ENCODE results near the gene CD200. TPM values are rescaled to one million over a fixed set of nuclear protein-coding genes. Genes with fewer than 3 reads are reported as not detected.

CD200 gene
- total and polyA plus RNA-seq, 2 of the 4 experiments (the other 2 are of a cell fraction) = 1.1 to 1.7 TPM

- Histone ChIP-seq H4K20me1 (ENCODE audit: insufficient read depth, low read length) (no peaks in the 10 kb centered on the region), H3K36me3 (ENCODE audit: control insufficient read depth, insufficient read depth, low read length) (no peaks in the 10 kb centered on the region), H2AFZ (replicated peaks; ENCODE audit: low read length, poor library complexity) (no peak overlapping the region), H3K79me1 (ENCODE audit: low read depth in 1 of 2, low read length in 2 of 2) (no peaks in the 10 kb centered on the region), H3K14ac (replicated peaks; ENCODE audit: low read depth, low read length) (no peak overlapping the region), H4K8ac (ENCODE audit: low read depth in 2 of 2, low read length in 2 of 2) (no peak overlapping the region), H3K18ac (ENCODE audit: low read depth, low read length) (no peak overlapping the region), H3K9me3 (ENCODE audit: control insufficient read depth, insufficient read depth, low read length) (no peaks in the 10 kb centered on the region), H3K27me3 (ENCODE audit: control insufficient read depth, insufficient read depth, low read length) (peaks cover 10% of the 10 kb centered on the region; the same call in 1 of the 2 replicates), H3K27ac (ENCODE audit: insufficient read depth, low read length) (no peak overlapping the region), H3K9me1 (ENCODE audit: insufficient read depth, low read length) (no peaks in the 10 kb centered on the region), H2BK20ac (ENCODE audit: low read depth, low read length) (no peak overlapping the region), H2BK15ac (ENCODE audit: low read depth, low read length) (no peak overlapping the region), H2BK5ac (ENCODE audit: low read depth, low read length, poor library complexity, severe bottlenecking) (no peak overlapping the region), H4K5ac (ENCODE audit: low read depth, low read length) (no peak overlapping the region), H2AK5ac (ENCODE audit: low read depth, low read length) (no peak overlapping the region), H3K4me1 (ENCODE audit: control insufficient read depth, insufficient read depth, low read length) (no peaks in the 10 kb centered on the region), H3K4ac (ENCODE audit: low read depth, low read length) (no peak overlapping the region), H3K9ac (ENCODE audit: low read depth, low read length) (no peak overlapping the region), H3K4me2 (ENCODE audit: low read depth, low read length) (no peak overlapping the region), H3K23ac (ENCODE audit: low read depth, low read length) (no peak overlapping the region), H3K56ac (ENCODE audit: extremely low read depth, insufficient read depth, low read length) (no peak overlapping the region), H4K91ac (ENCODE audit: insufficient read depth, low read depth, low read length) (no peak overlapping the region), H2BK120ac (ENCODE audit: low read depth, low read length) (no peak overlapping the region), H2AK9ac (replicated peaks; ENCODE audit: low read depth, low read length, poor library complexity) (no peak overlapping the region), H3K4me3 (ENCODE audit: insufficient read depth, low read depth, low read length) (no peak overlapping the region)
- no CpG with 5 or more reads among the region's 6 CpGs for WGBS, 2 experiments (ENCODE audit: extremely low coverage in 2 of 2, insufficient read length in 1 of 2)
- no peak for DNase-seq
- CTCF ChIA-PET = no interaction called here
- dilution Hi-C loops (cut with HindIII; ENCODE audit: low sequenced_read_pairs, unreplicated experiment) = no loop called here
- POLR2A ChIA-PET (ENCODE audit: unreplicated experiment) = no interaction called here
- no TSS peak for BruUV-seq (replicated peaks)
- intact Hi-C loops (cut with micrococcal nuclease) = no loop called here
- no peak for ATAC-seq (ENCODE audit: low read depth)
- in situ Hi-C loops (cut with MboI; ENCODE audit: low sequenced_read_pairs) = loop anchor here (5.0 kb wide), 1 partner anchor 187 kb away; no protein-coding TSS in a partner anchor
- TF ChIP-seq FOS (IDR thresholded peaks at IDR 0.05; ENCODE audit: low read depth, low read length) (no peak), RAD21 (IDR thresholded peaks at IDR 0.05; ENCODE audit: low read length) (no peak), RFX5 (IDR thresholded peaks at IDR 0.05; ENCODE audit: low read depth, low read length) (no peak), CEBPB (IDR thresholded peaks at IDR 0.05; ENCODE audit: low read depth, low read length) (no peak), NFE2L2 (IDR thresholded peaks at IDR 0.05; ENCODE audit: low read depth, low read length) (no peak), CTCF (conservative IDR thresholded peaks at IDR 0.05; ENCODE audit: low read depth, low read length) (no peak), MAFK (IDR thresholded peaks at IDR 0.05; ENCODE audit: low read depth, low read length) (no peak), MAZ (IDR thresholded peaks at IDR 0.05; ENCODE audit: borderline replicate concordance, low read depth, low read length) (no peak), MXI1 (IDR thresholded peaks at IDR 0.05; ENCODE audit: borderline replicate concordance, low read depth, low read length) (no peak), SMC3 (IDR thresholded peaks at IDR 0.05; ENCODE audit: low read depth, low read length) (no peak), ELK1 (IDR thresholded peaks at IDR 0.05; ENCODE audit: borderline replicate concordance, low read depth, low read length) (no peak), CHD1 (IDR thresholded peaks at IDR 0.05; ENCODE audit: low read depth, low read length) (no peak), BHLHE40 (IDR thresholded peaks at IDR 0.05; ENCODE audit: low read depth, low read length) (no peak), USF2 (IDR thresholded peaks at IDR 0.05; ENCODE audit: low read depth, low read length) (no peak), RCOR1 (IDR thresholded peaks at IDR 0.05; ENCODE audit: insufficient replicate concordance, low read length) (no peak), POLR2A (IDR thresholded peaks at IDR 0.05; ENCODE audit: low read depth, low read length) (no peak)
Measured at GRCh38 chr3:112334691-112335433, 1.9 kb downstream of the CD200 start.

Data from IMR-90 (cell line).